HG03095 (cell line): ENCODE data around the gene PLPP3.

Experiments used
- ATAC-seq: cut with Tn5 transposase; IDR thresholded peaks from one replicate; pipeline ENCODE4 v1.9.1; 2021; ENCODE audit warnings: moderate library complexity; ENCODE audit not compliant: unreplicated experiment

Gene PLPP3

DNA sequence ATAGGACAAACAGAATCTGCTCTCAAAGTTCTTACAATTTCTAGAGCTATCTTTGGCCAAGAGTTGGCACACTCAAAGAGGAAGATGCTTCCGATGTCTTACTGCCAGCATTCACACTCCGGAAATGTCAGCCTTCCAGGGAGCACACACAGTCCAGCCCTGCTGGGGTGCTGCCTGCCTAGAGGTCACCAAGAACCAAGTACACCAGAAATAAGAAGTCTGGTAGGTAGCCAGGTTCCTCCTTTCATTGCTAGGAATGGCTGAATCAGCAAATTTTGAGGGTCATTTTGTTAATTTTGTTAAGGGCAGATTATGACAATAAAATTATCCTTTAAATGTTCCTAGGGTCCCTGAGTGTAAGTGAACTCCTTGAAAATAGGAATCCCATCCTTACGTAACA lies 77.5 kb downstream of the PLPP3 start:
- no peak for ATAC-seq

DNA sequence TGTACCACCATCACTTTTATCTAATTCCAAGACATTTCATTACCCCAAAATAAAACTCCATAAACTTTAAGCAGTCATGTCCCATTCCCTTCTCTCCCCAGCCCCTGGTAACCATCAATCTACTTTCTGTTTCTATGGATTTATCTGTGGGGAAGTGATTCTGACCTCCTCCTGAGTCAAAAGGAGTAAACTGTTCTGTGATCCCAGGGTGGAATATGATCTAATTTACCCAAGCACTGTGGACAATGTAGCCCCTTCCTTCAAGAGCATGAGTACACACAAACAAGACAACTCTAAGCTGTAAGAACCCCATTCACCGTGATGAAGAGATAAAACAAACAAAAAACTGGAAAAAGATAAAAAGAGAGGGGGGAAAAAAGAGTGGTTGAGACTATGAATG lies 77.9 kb downstream of the PLPP3 start:
- ATAC-seq: no peak

DNA sequence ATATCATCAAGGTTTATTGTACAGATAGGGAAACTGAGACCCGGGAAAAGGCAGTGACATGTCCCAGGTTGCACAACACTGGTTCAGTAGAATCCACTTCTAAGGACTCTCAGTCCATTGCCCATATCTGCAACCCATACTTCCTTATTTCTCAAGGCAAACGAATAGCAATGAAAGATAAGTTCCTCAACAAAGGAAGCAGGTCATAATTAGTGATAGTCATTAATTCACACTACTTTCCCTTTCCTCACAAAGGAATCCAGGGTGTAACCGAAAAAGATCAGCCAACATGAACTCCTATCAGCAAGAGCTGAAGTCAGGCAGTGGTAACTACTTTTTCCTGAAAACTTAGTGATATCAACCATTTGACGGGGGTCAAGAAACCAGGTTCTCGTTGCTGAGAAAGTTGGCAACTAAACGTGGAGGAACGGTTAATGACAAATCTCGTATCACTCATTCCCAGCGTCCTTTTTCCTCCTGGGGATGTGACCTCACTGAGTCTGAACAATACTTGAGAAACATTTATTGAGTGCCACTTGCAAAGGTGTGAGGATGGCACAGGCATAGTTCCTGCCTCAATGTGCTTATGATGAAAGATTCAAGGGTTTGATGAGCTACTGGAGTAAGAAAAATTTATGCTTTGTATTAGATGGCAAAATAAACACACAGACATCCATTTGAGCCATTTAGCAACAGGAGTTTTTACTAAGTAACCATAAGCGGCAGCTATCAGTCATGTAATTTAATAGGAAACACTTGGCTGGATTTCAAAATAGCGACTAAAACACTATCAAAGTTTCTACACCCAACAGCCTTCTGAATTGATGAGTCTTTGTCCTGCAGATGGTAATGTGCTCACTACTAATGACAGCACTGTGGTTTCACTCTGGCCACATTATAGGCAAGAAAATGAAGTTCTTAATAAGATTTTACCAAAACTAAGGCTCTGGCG lies 82.3 kb downstream of the PLPP3 start:
- ATAC-seq: no peak

DNA sequence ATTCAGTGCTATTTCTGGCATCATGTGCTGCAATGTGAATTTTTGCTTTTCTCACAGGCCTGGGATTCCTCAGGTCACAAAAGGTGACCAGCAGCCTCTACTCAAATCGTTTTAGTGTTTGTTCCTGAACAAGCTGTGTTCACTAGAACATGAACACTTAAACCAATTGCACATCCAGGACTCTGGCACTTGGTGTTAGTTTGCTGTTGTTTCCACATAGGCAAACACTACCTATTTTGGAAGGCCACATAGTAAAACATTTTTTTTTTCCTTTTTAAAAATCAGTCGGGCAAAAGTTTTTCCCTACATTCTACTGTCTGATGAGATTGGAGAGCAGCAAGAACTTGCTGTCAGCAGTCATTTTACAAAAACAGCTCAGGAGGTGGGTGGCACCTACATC lies 83.2 kb downstream of the PLPP3 start:
- no peak for ATAC-seq

DNA sequence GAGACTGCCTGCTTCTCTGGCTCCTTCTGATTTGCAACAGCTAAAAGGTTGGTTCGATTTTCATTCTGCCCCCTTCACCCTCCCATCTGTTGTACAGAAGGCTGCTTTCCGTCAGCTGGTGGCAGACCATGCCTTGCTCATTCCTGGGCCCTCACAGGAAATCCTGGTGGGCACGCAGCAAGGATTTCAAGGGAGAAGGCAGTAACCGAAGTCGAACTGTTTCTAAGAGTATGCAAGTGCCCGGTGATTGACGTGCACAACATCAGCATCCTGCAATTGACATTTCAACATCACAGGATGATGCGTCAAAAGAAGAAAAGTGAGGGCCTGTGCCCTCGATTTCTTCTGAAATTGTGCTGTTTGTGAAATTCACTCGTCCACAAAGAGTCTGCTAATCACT lies 83.8 kb downstream of the PLPP3 start:
- ATAC-seq: no peak

DNA sequence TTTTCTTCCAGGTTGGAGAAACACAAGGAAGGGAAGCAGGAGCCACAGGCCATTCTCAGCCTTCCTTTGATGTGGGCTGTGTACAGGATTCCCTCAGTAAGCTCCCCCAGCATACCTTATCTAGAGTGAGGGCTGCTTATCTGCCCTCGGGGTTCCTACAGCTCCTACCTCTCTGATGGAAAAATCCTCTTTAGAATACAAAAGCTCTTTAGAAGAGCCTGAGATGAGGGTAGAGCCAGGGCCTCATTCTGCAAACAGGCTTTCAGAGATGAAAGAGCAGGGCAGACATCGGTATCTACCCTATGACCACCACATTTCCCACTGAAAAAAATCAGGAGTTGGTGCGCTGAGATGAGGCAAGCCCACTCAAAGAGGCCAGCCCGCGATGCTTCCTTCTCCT lies 85.1 kb downstream of the PLPP3 start:
- ATAC-seq: no peak

DNA sequence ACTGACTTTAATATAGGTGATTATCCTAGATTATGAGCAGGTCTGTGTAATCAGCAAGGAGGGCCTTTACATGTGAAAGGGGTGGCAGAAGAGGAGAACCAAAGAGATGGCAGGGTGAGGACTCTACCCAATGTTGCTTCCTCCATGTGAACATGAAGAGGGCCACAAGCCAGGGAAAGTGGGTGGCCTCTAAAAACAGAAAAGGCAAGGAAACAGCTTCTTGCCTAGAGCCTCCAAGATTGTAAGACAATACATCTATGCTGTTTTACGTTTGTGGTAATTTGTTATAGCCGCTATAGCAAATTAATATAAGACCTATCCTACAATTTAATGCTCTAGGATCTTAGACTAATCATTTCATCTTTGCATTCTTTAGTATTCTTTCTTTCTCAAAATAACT lies 85.5 kb downstream of the PLPP3 start:
- ATAC-seq: no peak

DNA sequence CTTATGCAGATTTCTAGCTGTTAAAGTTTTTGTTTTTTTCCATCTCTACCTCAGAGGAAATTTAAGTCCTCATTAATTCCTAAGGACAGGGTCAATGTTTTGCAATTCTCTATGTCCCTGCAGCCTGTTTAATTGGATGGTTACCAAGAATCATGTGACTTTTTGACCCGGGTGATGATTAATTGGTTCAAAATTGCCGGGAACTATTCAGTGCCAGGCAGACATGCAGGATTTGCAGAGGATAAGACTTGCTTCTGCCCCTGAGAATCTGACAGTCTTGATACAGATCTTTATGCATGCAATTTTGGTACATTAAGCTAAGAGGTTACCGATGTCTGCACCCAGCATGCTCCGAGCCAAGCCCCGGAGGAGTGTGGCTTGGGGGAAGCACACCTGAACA lies 87.9 kb downstream of the PLPP3 start:
- no peak for ATAC-seq

DNA sequence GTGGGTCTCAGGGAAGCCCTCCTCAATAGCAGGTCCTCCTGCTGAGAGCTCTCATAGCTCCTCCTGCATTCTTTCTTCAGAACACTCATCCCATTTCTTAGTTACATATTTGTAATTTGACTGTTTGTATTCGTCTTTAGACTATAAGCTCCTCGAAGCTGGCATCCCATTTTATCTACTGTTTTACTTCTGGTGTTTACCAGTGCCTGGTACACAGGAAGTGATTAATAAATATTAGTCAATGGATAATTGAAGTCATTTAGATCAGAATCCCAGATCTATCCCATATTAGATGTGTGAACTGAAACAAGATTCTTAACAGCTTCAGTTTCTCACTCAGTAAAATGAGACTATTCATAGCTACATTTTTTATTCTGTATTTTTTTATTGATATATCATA lies 88.7 kb downstream of the PLPP3 start:
- no peak for ATAC-seq

DNA sequence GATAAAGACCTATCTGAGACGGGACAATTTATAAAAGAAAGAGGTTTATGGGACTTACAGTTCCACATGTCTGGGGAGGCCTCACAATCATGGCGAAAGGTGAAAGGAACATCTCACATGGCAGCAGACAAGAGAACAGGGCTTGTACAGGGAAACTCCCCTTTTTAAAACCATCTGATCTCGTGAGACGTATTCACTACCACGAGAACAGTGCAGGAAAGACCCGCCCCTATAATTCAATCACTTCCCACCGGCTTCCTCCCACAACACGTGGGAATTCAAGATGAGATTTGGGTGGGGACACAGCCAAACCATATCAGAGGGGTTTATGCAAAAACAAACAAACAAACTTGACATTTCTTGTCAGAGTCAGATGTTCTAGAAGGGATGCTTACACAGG lies 89.7 kb downstream of the PLPP3 start:
- ATAC-seq: no peak

DNA sequence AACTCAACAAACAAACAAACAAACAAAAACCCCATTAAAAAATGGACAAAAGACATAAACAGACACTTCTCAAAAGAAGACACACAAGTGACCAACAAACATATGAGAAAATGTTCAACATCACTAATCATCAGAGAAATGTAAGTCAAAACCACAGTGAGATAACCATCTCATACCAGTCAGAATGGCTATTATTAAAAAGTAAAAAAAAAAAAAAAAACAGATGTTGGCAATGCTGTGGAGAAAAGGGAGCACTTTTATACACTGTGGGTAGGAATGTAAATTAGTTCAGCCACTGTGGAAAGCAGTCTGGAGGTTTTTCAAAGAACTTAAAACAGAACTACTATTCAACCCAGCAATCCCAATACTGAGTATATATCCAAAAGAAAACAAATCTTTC lies 94.7 kb downstream of the PLPP3 start:
- ATAC-seq: no peak

DNA sequence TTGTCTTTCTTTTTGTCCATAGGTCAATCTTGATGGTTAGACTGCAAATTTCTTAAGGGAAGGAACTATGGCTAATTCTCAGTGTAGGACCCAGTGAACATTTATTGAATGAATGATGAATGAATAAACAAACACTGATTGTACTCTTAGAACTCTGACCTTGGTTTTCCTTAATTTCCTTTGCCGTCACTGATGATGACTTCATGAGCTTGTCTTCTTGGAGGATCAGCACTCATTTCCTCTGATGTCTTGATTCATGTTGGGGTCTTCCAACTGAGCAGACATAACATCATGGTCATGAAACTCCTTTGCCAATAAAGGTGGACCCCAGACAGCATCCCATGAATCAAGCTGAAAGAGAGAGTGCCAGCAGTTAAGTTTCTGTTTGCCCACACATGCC lies 96.3 kb downstream of the PLPP3 start:
- ATAC-seq: no peak

DNA sequence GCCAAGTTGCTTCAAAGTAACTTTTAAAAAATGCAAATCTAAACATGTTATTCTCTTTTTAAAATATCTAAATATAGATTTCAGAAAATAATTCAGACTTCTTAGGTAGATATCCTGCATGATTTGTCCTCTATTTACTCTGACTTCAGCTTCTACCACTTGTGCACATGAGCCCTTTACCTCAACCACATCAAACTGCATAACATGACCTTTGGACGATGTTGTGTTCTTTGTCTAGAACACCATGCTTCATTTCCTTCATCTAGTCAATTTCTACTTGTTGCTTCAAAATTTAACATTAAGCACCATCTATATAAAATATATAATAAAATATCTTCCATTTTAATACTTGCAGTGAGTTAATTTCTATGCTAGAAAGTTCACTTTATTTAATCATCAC lies 96.9 kb downstream of the PLPP3 start:
- no peak for ATAC-seq

DNA sequence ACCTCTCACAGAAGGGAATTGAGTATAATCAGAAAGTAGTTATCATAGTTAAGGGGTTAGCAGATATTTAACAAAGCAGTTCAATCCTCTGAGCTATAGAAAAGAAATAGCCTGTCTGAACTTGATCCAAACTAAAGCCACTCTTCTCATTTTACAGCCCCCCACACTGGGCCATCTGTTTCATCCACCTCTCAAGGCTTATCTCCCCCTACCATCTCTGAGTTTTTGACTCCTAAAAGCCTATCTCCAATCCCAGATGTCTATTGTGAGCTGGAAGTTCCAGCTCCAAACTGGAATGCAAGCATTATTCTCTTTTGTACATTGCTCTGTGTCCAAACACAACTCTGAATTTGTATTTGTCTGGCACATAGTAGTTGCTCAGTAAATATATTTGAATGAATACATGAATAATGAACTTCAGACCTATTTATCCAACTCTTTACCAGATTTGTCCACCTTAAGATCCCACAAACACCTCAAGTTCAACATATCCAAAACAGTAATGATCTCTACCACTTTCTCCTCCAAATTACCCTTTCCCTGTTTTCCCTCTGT lies 98.1 kb downstream of the PLPP3 start:
- no peak for ATAC-seq

DNA sequence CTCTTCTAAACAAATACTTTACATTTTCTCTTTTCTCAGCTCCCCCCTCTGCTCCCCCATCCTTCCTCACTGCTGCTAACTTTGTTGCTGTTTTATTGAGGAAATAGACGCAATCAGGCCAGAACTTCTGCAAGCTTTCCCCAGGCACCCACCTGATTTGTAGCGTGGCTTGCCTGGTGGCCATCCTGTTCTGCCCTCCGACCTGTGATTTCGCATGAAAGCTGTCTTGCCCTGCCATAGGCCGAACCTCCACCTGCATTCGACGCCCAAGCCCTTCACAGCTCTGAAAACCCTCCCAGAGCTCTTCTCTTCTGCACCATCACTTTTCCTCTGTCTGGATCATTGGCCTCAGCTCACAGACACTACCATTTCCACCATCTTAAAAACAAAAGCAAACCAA lies 100.6 kb downstream of the PLPP3 start:
- ATAC-seq: no peak

DNA sequence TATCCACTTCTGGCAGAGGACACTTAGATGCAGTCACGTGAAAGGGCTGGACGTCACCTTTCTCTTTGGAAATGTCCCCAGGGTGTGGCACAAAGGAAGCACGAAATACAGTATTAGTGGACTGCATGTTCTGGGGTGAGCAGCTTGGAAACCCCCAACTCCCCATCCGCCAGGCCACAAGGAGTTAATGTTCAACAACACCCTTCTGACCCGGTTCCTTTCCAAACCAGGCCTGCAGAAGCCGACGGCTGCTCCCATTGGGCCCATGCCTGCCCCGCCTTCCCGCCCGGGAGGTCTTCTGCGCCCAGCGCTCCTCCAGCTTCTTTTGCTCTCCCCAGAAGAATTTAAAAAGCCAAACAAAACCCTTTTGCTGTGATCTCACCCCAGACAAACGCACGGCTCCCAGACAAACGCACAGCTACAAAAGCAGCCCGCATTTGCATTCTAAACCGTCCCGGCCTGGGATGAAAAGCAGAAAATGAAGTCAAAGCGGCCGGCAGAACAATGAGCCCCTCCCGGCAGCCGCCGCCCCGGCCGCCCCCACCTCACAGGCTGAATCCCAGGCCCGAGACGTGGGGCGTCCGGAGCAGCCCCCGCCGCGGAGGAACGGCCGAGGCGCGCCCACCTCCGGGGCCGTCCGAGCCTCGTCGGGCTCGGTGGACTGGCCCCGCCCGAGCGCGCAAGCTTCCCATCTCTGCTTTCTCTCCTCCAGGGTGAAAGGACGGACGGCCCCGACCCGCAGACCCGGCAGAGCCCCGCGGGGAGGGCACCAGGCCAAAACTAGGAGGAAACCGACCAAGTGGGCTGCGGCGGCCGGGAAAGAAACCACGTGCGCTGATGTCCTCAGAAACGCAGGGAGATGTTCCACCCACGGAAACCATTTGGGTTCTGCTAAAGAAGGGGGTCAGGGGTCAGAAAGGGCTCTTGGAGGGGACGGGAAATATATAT lies 101.9 kb downstream of the PLPP3 start:
- ATAC-seq: no peak

DNA sequence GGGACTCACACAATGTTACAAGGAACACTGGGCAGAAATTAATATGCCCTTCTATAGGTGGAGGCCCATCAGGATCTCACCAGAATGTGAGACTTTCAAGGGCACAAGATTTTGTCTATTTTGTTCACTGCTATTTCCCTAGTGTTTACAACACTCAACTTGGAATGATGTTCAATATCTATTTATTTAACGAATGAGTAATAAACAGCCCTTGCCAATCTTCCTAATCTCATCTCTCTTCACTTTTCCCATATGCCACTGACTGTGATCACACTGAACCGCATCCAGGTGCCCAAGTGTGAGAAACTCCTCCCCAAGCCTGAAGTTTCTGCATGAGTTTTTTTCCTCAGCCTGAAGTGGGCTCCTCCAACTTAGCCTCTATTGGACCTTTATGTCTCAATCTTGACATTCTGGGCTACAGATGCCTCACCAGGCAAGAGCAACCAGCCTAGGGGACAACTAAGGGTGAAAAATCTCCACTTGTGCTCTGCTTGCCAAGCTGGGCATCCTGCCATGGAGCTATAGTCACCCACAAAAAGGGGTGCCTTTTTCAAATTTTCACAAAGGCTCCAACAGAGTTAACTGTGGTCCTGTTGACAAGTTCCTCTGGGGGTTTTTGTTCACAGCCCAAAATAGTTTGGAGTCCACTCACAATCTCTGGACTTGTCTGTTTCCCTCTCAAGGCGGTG lies 105.6 kb downstream of the PLPP3 start:
- ATAC-seq: no peak

DNA sequence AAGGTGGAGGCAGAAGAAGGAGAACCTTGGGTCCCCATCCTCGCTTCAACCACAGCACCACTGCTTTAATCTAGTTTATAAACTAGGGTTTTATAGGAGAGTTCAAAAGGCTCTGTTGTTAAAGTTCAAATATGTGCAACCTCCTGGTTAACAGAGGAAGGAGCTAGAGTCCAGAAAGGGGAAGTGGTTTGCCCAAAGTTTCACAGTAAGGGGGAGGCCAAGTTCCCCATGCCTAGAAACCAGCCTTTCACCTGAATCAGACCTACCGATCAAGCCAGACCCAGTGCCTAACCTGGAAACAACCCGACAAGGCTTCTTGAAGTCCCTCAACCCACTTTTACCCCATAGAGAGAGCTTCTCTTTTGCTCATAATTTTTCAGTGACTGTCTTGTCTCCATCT lies 106.5 kb downstream of the PLPP3 start:
- ATAC-seq: peak; percentile 81

DNA sequence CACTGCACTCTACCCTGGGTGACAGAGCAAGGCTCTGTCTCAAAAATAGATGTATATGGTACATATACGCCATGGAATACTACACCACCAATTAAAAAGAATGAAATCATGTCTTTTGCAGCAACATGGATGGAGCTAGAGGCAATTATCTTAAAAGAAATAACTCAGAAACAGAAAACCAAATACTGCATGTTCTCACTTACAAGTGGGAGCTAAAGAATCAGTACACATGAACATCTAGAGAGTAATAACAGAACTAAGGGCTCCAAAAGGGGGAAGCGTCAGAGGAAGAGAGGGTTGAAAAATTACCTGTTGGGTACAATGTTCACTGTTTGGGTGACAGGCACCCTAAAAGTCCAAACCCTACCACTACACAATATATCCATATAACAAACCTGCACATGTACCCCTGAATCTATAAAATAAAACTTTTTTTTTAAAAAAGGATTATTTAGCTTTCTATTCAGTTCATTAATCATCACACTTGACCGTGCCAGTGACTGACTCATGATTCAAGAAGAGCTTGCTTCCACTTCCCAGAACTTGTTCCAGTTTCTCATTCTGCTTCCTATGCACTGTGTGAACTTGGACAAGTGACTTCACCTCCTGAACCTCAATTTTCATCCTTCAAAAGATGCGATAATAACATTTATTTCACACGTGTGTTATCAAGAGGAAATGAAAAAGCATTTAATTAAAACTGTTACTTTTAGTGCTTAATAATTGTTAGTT lies 109.6 kb downstream of the PLPP3 start:
- no peak for ATAC-seq

DNA sequence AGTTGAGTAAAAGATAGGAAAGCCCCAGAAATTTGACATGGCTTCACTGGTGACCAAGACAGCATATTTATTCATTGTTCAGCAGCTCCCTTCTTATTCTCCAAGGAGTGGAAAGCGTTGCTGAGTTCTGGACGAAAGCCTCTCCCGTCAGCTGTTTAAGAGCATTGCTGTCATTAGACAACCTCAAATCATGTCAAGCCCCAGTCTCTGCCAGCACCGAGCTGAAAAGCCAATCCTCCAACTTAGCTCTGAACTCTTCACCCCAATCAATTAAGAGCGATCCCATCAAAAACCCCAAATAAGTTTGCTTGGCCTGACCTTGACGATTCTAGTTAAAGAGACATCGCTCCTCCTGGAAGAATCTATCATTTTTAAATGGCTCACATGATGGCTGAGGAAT lies 110.8 kb downstream of the PLPP3 start:
- no peak for ATAC-seq
